Colon (tissue), 2 donors: Measurements from ENCODE around the gene ADAT1.

Source experiments
- FAIRE-seq: peaks from 2 replicates; lab custom pipeline; 2012; peaks lifted over from hg19 to GRCh38; lab: Jason Lieb, UNC
- donor health status: control.
- donor health status: control.

ADAT1 gene

DNA sequence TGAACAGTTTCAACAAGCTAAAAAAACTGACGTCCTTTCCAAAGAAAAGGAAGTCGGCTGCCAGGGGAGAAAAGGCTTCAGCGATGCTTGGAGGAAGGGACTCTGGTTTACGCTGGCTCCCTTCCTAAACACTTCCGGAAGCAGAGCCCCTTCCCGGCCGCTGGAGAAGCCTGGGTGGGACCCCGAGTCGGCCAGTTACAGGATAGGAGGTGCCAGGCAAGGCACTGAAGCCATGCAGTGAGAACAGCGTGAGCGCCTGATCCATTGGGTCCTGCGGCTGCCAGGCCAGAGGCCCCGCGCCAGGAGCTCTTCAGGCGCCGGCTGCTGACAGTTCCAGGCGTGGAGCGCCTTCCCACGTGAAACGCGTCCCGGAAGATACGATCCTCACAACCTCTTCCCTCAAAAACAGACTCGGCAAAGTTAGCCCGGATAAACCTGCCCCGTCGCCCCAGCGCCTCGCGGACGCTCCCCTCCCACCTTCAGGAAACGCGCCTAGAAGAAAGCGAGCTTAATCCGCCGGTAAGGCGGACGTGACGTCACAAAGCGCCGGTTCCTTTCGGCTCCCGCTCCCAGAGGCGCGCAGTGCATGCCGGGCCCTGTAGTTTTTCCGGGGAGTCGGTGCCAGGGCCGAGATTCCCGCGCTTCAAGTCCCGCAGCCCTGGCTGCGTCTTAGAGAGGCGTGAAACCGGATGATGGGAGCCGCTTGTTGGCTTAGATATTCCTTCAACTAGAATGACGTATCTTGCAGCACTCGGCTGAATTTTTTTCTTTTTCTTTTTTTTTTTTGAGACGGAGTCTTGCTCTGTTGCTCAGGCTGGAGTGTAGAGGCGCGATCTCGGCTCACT is at the start of gene ADAT1:
Gene ADAT1 (minus strand): TSS at position 521 of the 845 bp plus-strand sequence. CDS start 2,482 bp downstream, outside the sequence.
- no peak for FAIRE-seq

DNA sequence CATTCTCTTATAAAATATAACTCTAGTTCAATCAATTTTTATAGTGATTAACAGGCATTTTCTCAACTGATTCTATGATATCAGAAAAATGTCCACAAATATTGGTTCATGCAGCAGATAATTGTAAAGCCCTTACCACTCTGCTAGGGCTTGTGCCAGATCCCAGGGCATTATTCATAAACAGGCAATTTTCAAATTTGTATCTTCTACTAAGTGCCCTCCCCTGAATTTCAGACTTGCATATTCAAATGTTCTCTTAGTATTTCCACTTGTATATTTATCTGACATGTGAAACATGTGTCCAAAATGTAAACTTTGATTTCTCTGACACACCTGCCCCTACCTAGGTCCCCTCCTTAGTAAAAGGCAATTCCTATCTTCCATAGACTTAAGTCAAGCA is 44.4 kb upstream of the ADAT1 start:
- no peak for FAIRE-seq

- FAIRE-seq, result no peak
Observed at GRCh38 chr16:75660726-75661302, 37.7 kb upstream of the ADAT1 start.

GRCh38 chr16:75660321-75660720 is 37.2 kb upstream of the ADAT1 start:
- no peak for FAIRE-seq

- no peak for FAIRE-seq
Observed at GRCh38 chr16:75658175-75658574, 35.1 kb upstream of the ADAT1 start.

DNA sequence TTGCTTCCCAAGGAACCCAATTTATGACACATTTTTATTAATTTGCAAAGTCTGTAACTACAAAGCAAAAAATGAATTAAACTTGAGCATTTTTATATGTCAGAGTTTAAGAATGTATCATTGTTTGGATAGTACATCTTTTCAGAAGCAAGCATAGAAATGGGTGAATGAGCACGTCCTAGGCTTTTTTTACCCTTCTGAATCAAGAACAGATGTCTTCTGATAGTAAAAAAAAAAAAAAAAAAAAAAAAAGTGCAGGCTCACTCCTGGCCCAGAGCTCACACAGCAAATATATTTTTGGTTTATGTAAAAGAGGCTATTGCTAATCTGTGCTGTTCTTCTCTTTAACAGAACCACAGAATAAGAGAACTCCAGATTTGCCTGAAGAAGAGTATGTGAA is 30.8 kb upstream of the ADAT1 start:
- FAIRE-seq, result no peak

- FAIRE-seq, result no peak
Observed at GRCh38 chr16:75648265-75649076, 25.4 kb upstream of the ADAT1 start.

GRCh38 chr16:75647492-75648264 is 24.6 kb upstream of the ADAT1 start, which contains the start of the genes KARS1 and TERF2IP:
Gene KARS1 (minus strand): TSS chr16:75647665. CDS start chr16:75647639, 26 bp downstream.
Gene TERF2IP (plus strand): TSS chr16:75647773. CDS start chr16:75647883, 110 bp downstream.
- FAIRE-seq, result no peak

GRCh38 chr16:75647112-75647491 is 24.0 kb upstream of the ADAT1 start:
- no peak for FAIRE-seq

- FAIRE-seq, result no peak
Observed at GRCh38 chr16:75644240-75645012, 21.3 kb upstream of the ADAT1 start.

DNA sequence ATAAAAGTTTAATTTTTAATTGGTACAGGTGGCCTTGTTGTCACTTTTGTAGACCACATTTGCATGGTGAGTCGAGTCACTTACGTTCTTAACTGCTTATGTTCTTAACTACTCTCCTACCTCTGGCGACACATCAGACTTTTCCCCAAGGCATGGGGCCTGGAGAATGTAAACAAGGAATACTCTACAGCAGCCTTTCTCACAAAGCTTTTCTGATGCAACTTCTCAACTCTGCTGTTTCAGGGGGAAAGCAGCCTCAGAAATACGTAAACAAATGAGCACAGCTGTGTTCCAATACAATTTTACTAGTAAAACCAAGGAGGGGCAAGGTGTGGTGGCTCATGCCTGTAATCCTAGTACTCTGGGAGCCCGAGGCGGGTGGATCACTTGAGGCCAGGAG is 17.5 kb upstream of the ADAT1 start:
- no peak for FAIRE-seq

DNA sequence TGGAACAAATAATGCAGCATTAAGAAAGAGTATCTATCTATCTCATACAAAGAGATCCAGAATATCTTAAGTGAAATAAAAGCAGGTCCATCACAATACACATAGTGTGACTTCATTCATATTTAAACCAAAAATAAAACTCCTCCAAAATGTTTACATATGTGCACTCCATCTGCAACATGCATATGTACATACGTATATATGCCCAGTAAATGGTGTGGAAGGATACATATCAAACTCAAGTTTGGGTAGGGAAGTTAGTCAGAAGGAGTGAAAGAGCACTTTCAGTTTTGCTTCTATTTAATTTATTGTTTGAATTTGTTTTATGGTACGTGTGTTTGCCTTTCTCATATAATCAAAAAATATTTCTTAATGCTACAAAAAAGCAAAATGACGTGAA is 12.0 kb upstream of the ADAT1 start:
- FAIRE-seq, result no peak

- FAIRE-seq, result no peak
Observed at GRCh38 chr16:75632857-75633256, 9.8 kb upstream of the ADAT1 start.

GRCh38 chr16:75630052-75630451 is 7.0 kb upstream of the ADAT1 start:
- FAIRE-seq, result no peak

DNA sequence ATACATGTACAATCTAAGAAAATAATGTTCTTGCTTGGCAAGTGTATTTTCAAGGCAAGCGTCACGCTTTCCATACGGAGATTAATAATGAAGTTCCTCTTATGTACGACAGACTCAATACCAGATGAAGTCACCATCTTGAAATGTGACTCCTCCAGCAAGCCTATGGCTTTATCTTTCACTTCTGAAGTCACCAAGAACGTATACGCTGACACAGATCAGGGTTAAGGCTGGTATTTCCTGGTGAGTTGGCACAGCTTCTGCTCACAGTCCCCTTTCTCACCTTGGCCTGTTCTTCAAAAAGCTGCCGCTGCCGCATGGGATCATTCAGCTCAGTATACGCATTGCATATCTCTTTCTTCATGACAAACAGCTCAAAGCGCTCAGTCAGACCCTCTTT is 6.1 kb upstream of the ADAT1 start:
- FAIRE-seq, result no peak

- no peak for FAIRE-seq
Observed at GRCh38 chr16:75628351-75628750, 5.3 kb upstream of the ADAT1 start.

GRCh38 chr16:75627851-75628250 is 4.8 kb upstream of the ADAT1 start:
- no peak for FAIRE-seq

DNA sequence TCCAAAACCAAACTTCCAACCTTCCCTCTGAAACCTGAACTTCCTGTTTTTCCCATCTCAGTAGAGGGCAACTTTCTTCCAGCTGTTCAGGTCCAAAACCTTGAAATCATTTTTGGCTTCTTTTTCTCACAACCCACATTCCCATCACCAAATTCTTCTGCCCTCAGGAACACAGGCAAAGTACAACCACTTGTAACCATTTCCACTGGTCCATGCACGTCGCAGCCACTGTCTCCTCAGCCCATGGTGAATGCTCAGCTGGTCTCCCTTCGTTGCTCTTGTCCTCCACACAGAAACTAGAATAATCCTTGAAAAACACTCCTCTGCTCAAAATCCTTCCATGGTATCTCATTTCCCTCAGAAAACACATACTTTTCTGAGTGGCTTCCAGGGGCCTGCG is 3.7 kb upstream of the ADAT1 start:
- no peak for FAIRE-seq

DNA sequence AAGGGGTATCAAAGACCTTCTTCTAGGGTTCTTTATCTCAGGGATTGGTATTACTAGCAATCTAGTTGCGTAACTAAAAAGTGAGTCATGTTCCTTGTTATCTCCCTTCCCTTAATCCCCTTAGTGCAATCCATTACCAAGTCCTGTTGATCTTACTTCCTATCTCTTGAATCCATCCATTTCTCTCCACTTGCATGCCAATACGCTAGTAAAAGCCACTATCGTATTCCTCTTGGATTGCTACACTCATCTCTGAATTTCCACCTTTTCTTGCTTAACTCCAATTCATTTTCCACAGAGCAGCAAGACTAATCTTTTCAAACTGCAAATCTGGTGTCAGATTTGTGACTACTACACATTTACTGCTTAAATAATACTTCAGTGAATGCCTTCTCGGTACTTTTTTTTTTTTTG is 1.8 kb upstream of the ADAT1 start:
- FAIRE-seq, result no peak

DNA sequence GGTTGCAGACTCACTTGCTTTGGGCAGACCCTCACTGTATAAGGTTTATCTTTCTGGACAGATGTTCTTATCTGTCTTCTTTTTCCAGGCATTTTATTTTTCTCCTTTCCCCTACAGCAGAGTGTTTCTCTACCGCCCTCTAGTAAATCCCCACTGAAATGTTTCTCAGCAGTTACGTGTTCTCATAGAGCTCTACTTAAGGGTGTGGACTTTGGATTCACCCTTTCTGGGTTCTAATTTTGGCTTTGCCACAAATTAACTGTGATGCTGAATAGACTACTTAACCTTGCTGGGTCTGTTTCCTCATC is 2.0 kb downstream of the ADAT1 start:
- FAIRE-seq, result no peak
